DOHH2 (cell line): ENCODE measurements around the gene STAG1.
"Not testable (repeated sequence)": the region's sequence is repeated elsewhere in the genome, so short reads cannot be mapped to it uniquely, and the experiment has no call there.

Experiments used
- H3F3A ChIP-seq: fragments of 200-600 bp; sonication (generic), shearing (Covaris generic); 2 replicates; pipeline ENCODE4 v1.6.0; 2016; ENCODE audit warnings: antibody characterized with exemption, mild to moderate bottlenecking; ENCODE audit not compliant: control insufficient read depth, insufficient read depth
- H3K27ac ChIP-seq: fragments of 200-600 bp; sonication (generic); 2 replicates; pipeline ENCODE4 v1.5.1; 2014; ENCODE audit warnings: low read depth, mild to moderate bottlenecking, low read length, moderate library complexity
- H3K27me3 ChIP-seq: fragments of 200-600 bp; sonication (generic); 2 replicates; pipeline ENCODE4 v1.6.1; 2014; ENCODE audit warnings: mild to moderate bottlenecking, low read length, mixed read lengths; ENCODE audit not compliant: control insufficient read depth
- H3K36me3 ChIP-seq: fragments of 200-600 bp; sonication (generic); 2 replicates; pipeline ENCODE4 v1.6.1; 2014; ENCODE audit warnings: mild to moderate bottlenecking, low read length, moderate library complexity, mixed read lengths; ENCODE audit not compliant: control insufficient read depth
- H3K4me1 ChIP-seq: fragments of 200-600 bp; sonication (generic); 2 replicates; pipeline ENCODE4 v1.6.1; 2014; ENCODE audit warnings: mild to moderate bottlenecking, low read length, mixed read lengths; ENCODE audit not compliant: control insufficient read depth
- H3K4me2 ChIP-seq: fragments of 200-600 bp; sonication (generic); 2 replicates; pipeline ENCODE4 v1.6.0; 2014; ENCODE audit warnings: mild to moderate bottlenecking, low read length, moderate library complexity
- H3K4me3 ChIP-seq: fragments of 200-600 bp; sonication (generic); 2 replicates; pipeline ENCODE4 v1.5.1; 2014; ENCODE audit warnings: mild to moderate bottlenecking, low read length, mixed read lengths
- H3K79me2 ChIP-seq: fragments of 200-600 bp; sonication (generic); 2 replicates; pipeline ENCODE4 v1.6.1; 2014; ENCODE audit warnings: mild to moderate bottlenecking, low read length, mixed read lengths; ENCODE audit not compliant: control insufficient read depth
- H3K9me2 ChIP-seq: fragments of 200-600 bp; sonication (generic); replicated peaks from 2 replicates; pipeline ENCODE4 v1.6.1; 2014; ENCODE audit warnings: mild to moderate bottlenecking, low read length, mixed read lengths; ENCODE audit not compliant: control insufficient read depth
- H3K9me3 ChIP-seq: fragments of 200-600 bp; sonication (generic); 2 replicates; pipeline ENCODE4 v1.6.1; 2014; ENCODE audit warnings: antibody characterized with exemption, low read length, mixed read lengths; ENCODE audit not compliant: control insufficient read depth, insufficient read depth
- H4K20me1 ChIP-seq: fragments of 200-600 bp; sonication (generic); 2 replicates; pipeline ENCODE4 v1.6.0; 2014; ENCODE audit warnings: low read depth, mild to moderate bottlenecking, antibody characterized with exemption, low read length, moderate library complexity; ENCODE audit not compliant: control insufficient read depth, insufficient read depth
- EZH2phosphoT487 ChIP-seq: fragments of 200-600 bp; sonication (generic); IDR thresholded peaks from 2 replicates; pipeline ENCODE4 v1.6.1; 2017; ENCODE audit warnings: borderline replicate concordance, mild to moderate bottlenecking, antibody characterized with exemption, low read length, moderate library complexity, mixed read lengths
- TF ChIP-seq, protein P1 (sequence below): fragments of 200-600 bp; sonication (generic); IDR thresholded peaks from one replicate; pipeline ENCODE4 v1.5.1; 2014; ENCODE audit warnings: antibody characterized with exemption, mild to moderate bottlenecking, low read depth, low read length; ENCODE audit not compliant: poor library complexity, severe bottlenecking

The STAG1 gene

DNA sequence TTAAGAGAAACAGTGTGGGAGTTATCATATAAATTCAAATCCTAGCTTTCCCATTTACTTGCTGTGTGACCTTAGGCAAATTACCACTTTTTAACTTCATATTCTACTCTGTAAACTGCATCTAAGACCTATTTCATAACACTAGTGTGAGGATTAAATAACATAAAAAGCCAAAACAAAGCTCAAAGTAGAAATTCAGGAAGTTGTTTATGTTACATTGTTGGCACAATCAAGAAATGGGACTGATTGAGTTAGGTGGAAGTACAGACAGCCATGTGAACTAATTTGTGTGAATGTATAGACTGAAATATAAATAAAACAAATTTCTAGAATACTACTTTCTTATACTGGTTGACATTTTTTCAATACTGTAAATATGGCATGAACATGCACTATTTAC is 131.7 kb downstream of the STAG1 start:
- peaks cover 14% of the 10 kb centered on the region for H3K36me3 ChIP-seq
- H3K4me2 ChIP-seq: no peak overlapping the region
- peaks cover 3% of the 10 kb centered on the region; the same call in 1 of the 2 replicates for H4K20me1 ChIP-seq
- H3K9me2 ChIP-seq: no peaks in the 10 kb centered on the region
- H3F3A ChIP-seq: 0 out of 2 replicates have a peak, but pooled peaks cover 2% of the 10 kb centered on the region
- TF ChIP-seq, protein P1, sequence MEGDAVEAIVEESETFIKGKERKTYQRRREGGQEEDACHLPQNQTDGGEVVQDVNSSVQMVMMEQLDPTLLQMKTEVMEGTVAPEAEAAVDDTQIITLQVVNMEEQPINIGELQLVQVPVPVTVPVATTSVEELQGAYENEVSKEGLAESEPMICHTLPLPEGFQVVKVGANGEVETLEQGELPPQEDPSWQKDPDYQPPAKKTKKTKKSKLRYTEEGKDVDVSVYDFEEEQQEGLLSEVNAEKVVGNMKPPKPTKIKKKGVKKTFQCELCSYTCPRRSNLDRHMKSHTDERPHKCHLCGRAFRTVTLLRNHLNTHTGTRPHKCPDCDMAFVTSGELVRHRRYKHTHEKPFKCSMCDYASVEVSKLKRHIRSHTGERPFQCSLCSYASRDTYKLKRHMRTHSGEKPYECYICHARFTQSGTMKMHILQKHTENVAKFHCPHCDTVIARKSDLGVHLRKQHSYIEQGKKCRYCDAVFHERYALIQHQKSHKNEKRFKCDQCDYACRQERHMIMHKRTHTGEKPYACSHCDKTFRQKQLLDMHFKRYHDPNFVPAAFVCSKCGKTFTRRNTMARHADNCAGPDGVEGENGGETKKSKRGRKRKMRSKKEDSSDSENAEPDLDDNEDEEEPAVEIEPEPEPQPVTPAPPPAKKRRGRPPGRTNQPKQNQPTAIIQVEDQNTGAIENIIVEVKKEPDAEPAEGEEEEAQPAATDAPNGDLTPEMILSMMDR: no peak
- TF ChIP-seq EZH2phosphoT487: no peak
- H3K4me3 ChIP-seq: no peak overlapping the region
- H3K27me3 ChIP-seq: no peaks in the 10 kb centered on the region
- H3K9me3 ChIP-seq: no peaks in the 10 kb centered on the region
- H3K79me2 ChIP-seq: peaks cover 33% of the 10 kb centered on the region
- H3K4me1 ChIP-seq: peaks cover 4% of the 10 kb centered on the region
- H3K27ac ChIP-seq: no peak overlapping the region

DNA sequence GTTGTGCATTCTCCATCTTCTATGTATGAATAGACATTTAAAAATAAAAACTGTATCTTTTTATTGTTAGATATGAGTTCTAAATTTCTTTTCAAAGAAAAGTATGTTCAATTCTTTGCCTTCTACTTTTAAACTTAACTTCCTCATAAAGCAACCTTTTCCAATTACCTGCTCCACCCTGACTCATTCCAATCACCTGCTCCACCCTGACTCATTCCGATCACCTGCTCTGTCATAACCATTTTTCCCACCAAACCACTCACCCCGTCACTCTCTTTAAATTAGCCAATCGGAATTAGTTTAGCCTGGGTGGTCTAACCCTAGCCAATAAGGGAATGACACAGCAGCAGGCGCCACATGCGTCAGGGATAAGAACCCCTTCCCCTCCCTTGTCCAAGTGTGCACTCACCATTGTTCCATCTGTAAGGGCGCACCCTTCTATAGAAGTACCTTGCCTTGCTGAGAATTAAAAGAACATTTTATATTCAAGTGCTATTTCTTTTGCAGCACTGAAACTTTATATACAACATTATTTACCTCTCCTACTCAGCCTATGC is 134.1 kb downstream of the STAG1 start:
- H3K9me2 ChIP-seq, H4K20me1 ChIP-seq, H3K27me3 ChIP-seq, H3F3A ChIP-seq, H3K4me1 ChIP-seq, H3K4me3 ChIP-seq, H3K27ac ChIP-seq, H3K4me2 ChIP-seq, H3K9me3 ChIP-seq: not testable (repeated sequence)
- Histone ChIP-seq H3K79me2 (peaks cover 15% of the 10 kb centered on the region), H3K36me3 (peaks cover 14% of the 10 kb centered on the region)

DNA sequence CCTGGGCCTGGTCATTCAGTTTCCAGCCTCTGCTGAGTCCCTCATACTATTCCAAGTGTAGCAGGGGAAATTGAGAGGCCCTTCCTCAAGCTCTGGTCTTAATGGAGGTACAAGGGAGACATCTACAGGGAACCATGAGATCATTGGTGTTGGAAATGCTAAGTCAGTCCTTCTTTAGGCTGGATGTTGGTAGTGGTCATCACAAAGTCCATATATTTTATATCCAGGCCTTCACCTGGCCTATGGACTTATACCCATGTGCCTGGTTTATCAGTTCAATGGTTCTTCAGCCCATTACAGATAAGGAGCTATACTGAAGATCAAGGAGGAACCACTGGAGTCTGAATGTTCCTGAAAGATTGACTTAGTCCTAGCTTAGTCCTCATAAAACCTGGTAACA is 135.0 kb downstream of the STAG1 start:
- Histone ChIP-seq H3K9me3 (no peaks in the 10 kb centered on the region), H3F3A (0 out of 2 replicates have a peak, but pooled peaks cover 2% of the 10 kb centered on the region), H3K4me3 (no peak overlapping the region), H3K4me1 (no peaks in the 10 kb centered on the region), H3K9me2 (no peaks in the 10 kb centered on the region), H4K20me1 (no peaks in the 10 kb centered on the region; the same call in 1 of the 2 replicates), H3K36me3 (peaks cover 7% of the 10 kb centered on the region), H3K4me2 (no peak overlapping the region), H3K79me2 (peaks cover 8% of the 10 kb centered on the region), H3K27ac (no peak overlapping the region), H3K27me3 (no peaks in the 10 kb centered on the region)
- TF ChIP-seq EZH2phosphoT487: no peak
- TF ChIP-seq, protein P1: no peak

DNA sequence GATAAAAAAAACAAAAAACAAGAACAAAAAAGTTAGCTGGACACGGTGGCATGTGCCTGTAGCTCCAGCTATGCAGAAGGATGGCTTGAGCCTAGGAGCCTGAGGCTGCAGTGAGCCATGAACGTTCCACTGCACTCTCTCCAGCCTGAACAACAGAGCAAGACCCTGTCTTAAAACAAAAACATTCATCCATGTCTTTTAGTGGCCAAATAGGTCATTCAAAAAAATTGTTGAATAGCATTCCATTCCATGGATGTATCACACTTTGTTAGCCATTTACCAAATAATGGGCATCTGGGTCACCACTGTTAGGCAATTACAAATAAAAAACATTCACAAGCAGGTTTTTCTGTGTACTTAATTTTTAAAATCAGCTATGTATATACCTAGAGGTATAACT is 139.7 kb downstream of the STAG1 start:
- no peaks in the 10 kb centered on the region for H3K27me3 ChIP-seq
- no peak for TF ChIP-seq EZH2phosphoT487
- TF ChIP-seq, protein P1: no peak
- no peaks in the 10 kb centered on the region for H3K36me3 ChIP-seq
- no peak overlapping the region for H3K4me3 ChIP-seq
- peaks cover 3% of the 10 kb centered on the region; the same call in 1 of the 2 replicates for H3K79me2 ChIP-seq
- H3F3A ChIP-seq: no peaks in the 10 kb centered on the region
- no peaks in the 10 kb centered on the region for H3K9me3 ChIP-seq
- no peak overlapping the region for H3K27ac ChIP-seq
- H3K9me2 ChIP-seq: no peaks in the 10 kb centered on the region
- 0 out of 2 replicates have a peak, but pooled peaks cover 3% of the 10 kb centered on the region for H3K4me1 ChIP-seq
- H3K4me2 ChIP-seq: no peak overlapping the region
- no peaks in the 10 kb centered on the region for H4K20me1 ChIP-seq
